GM12878 (cell line): Measurements from ENCODE around the gene BCL2. TPM values are rescaled to one million over a fixed set of nuclear protein-coding genes. Genes with fewer than 3 reads are reported as not detected.

Experiments used
- ATAC-seq: fragments of 200-7000 bp; cut with Tn5 transposase; 3 replicates; pipeline ENCODE4 v1.9.1; 2020; ENCODE audit warnings: mild to moderate bottlenecking, moderate library complexity
- BruUV-seq: library from RNA; stranded (reverse); fragments of 400-500 nt; replicated peaks from 2 replicates; lab custom pipeline; 2021; lab: Mats Ljungman, UMichigan
- CTCF ChIA-PET: fragments of 300-600 bp; sonication (Branson Sonifier 250); formaldehyde crosslinking; extraction: SDS; loops from one replicate; lab custom pipeline; 2021; ENCODE audit warnings: inconsistent platforms; lab: Yijun Ruan, JAX
- POLR2A ChIA-PET: fragments of 350-600 bp; formaldehyde crosslinking; extraction: SDS; loops from one replicate; lab custom pipeline; 2021; ENCODE audit warnings: inconsistent platforms; lab: Charles Lee
- RAD21 ChIA-PET: fragments of 300-600 bp; sonication (Branson Sonifier 250); formaldehyde crosslinking; loops from one replicate; lab custom pipeline; 2023; ENCODE audit warnings: antibody characterized with exemption; ENCODE audit not compliant: unreplicated experiment; lab: Charles Lee
- SMC1A ChIA-PET: fragments of 300-600 bp; sonication (Branson Sonifier 250); formaldehyde crosslinking; loops from one replicate; lab custom pipeline; 2023; ENCODE audit not compliant: unreplicated experiment, uncharacterized antibody; lab: Charles Lee
- DNase-seq: peaks from one replicate; pipeline ENCODE4 v3.0.0-alpha.2; 2011; ENCODE audit warnings: low read depth, low spot score
- FAIRE-seq: peaks from 3 replicates; lab custom pipeline; 2011; peaks lifted over from hg19 to GRCh38; lab: Jason Lieb, UNC
- H2AFZ ChIP-seq: 2 replicates; pipeline ENCODE4 v1.6.0; 2011; ENCODE audit warnings: low read depth, low read length, control low read depth; ENCODE audit not compliant: control insufficient read depth
- H3K27ac ChIP-seq: 2 replicates; pipeline ENCODE4 v1.5.1; 2011; ENCODE audit warnings: control low read depth; ENCODE audit not compliant: control insufficient read depth, insufficient read depth
- H3K27me3 ChIP-seq, 2 experiments: replicated peaks in 1 of 2; 2 replicates each; pipeline versions ENCODE4 v1.6.0 to v1.6.1; 2011; ENCODE audit warnings: low read length in 1 of 2; ENCODE audit not compliant: control insufficient read depth in 2 of 2, insufficient read depth in 2 of 2
- H3K36me3 ChIP-seq, 2 experiments: 2 replicates each; pipeline ENCODE4 v1.5.1; 2011; ENCODE audit warnings: low read length in 1 of 2; ENCODE audit not compliant: control insufficient read depth in 2 of 2, insufficient read depth in 2 of 2
- H3K4me1 ChIP-seq: 2 replicates; pipeline ENCODE4 v1.6.1; 2011; ENCODE audit warnings: mild to moderate bottlenecking, low read length, moderate library complexity, mixed read lengths; ENCODE audit not compliant: control insufficient read depth, insufficient read depth
- H3K4me2 ChIP-seq: 2 replicates; pipeline ENCODE4 v1.6.0; 2011; ENCODE audit warnings: control low read depth; ENCODE audit not compliant: control insufficient read depth, insufficient read depth
- H3K4me3 ChIP-seq: fragments of 200-600 bp; sonication (generic); 2 replicates; pipeline ENCODE4 v1.5.1; 2016
- H3K79me2 ChIP-seq: 2 replicates; pipeline ENCODE4 v1.6.0; 2011; ENCODE audit warnings: low read length; ENCODE audit not compliant: control insufficient read depth, insufficient read depth
- H3K9ac ChIP-seq: 2 replicates; pipeline ENCODE4 v1.8.0; 2011; ENCODE audit warnings: low read length, control low read depth, mixed read lengths; ENCODE audit not compliant: control insufficient read depth, insufficient read depth
- H3K9me3 ChIP-seq: replicated peaks from 3 replicates; pipeline ENCODE4 v1.5.1; 2011; ENCODE audit warnings: mild to moderate bottlenecking, low read length; ENCODE audit not compliant: control insufficient read depth, insufficient read depth
- H4K20me1 ChIP-seq: 2 replicates; pipeline ENCODE4 v1.6.0; 2011; ENCODE audit not compliant: control insufficient read depth, insufficient read depth
- BCL11A ChIP-seq: IDR thresholded peaks from 2 replicates; pipeline ENCODE4 v1.6.1; 2011; ENCODE audit warnings: low read depth, low read length
- CBX3 ChIP-seq: fragments of 200-600 bp; sonication (generic); IDR thresholded peaks from 2 replicates; pipeline ENCODE4 v1.6.1; 2016; ENCODE audit warnings: low read depth, borderline replicate concordance
- CEBPZ ChIP-seq: fragments of 150-350 bp; IDR thresholded peaks from 2 replicates; pipeline ENCODE4 v1.6.1; 2016; ENCODE audit warnings: low read depth, low read length
- CREM ChIP-seq: IDR thresholded peaks from 2 replicates; pipeline ENCODE4 v1.6.1; 2014; ENCODE audit warnings: antibody characterized with exemption, low read depth
- FOXM1 ChIP-seq: IDR thresholded peaks from 2 replicates; pipeline ENCODE4 v1.6.1; 2012; ENCODE audit warnings: low read depth, mild to moderate bottlenecking, inconsistent platforms, low read length, moderate library complexity
- GABPA ChIP-seq: IDR thresholded peaks from 2 replicates; pipeline ENCODE4 v1.6.1; 2014; ENCODE audit warnings: antibody characterized with exemption, low read depth, mild to moderate bottlenecking, inconsistent platforms
- IKZF1 ChIP-seq: fragments of 450-650 bp; conservative IDR thresholded peaks from 2 replicates; pipeline ENCODE4 v1.6.1; 2017; ENCODE audit warnings: antibody characterized with exemption, mild to moderate bottlenecking
- KLF5 ChIP-seq: fragments of 450-650 bp; IDR thresholded peaks from 2 replicates; pipeline ENCODE4 v1.6.1; 2014; ENCODE audit warnings: mild to moderate bottlenecking; ENCODE audit not compliant: partially characterized antibody
- NFIC ChIP-seq: IDR thresholded peaks from 2 replicates; pipeline ENCODE4 v1.6.1; 2012; ENCODE audit warnings: low read depth, mild to moderate bottlenecking, inconsistent platforms, low read length, moderate library complexity
- RFX5 ChIP-seq: IDR thresholded peaks from 2 replicates; pipeline ENCODE4 v1.6.1; 2011; ENCODE audit warnings: low read depth, low read length, improper control_type of control experiment
- SPI1 ChIP-seq: IDR thresholded peaks from 2 replicates; pipeline ENCODE4 v1.6.1; 2011; ENCODE audit warnings: low read depth, mild to moderate bottlenecking, low read length, moderate library complexity, borderline replicate concordance; ENCODE audit not compliant: insufficient read depth
- TAF1 ChIP-seq: IDR thresholded peaks from 2 replicates; pipeline ENCODE4 v1.6.1; 2011; ENCODE audit warnings: mild to moderate bottlenecking, low read depth, low read length, borderline replicate concordance
- TCF3 ChIP-seq: IDR thresholded peaks from 2 replicates; pipeline ENCODE4 v1.6.1; 2012; ENCODE audit warnings: low read depth, mild to moderate bottlenecking, low read length, borderline replicate concordance; ENCODE audit not compliant: insufficient read depth
- USF1 ChIP-seq: IDR thresholded peaks from 2 replicates; pipeline ENCODE4 v1.6.1; 2011; ENCODE audit warnings: borderline replicate concordance, low read depth, mild to moderate bottlenecking, moderate library complexity, mixed read lengths, low read length; ENCODE audit not compliant: insufficient read depth; ENCODE audit errors: extremely low read length
- YY1 ChIP-seq: IDR thresholded peaks from 2 replicates; pipeline ENCODE4 v1.6.1; 2011; ENCODE audit warnings: low read depth, mild to moderate bottlenecking, low read length
- ZBTB11 ChIP-seq: fragments of 450-650 bp; formaldehyde crosslinking; IDR thresholded peaks from 2 replicates; pipeline ENCODE4 v1.5.0; 2022; ENCODE audit warnings: mild to moderate bottlenecking, missing genetic modification characterization
- ZNF384 ChIP-seq: IDR thresholded peaks from 2 replicates; pipeline ENCODE4 v1.6.1; 2012; ENCODE audit warnings: low read depth, mild to moderate bottlenecking, low read length, improper control_type of control experiment, borderline replicate concordance
- WGBS: methylation state at CpG from one replicate; pipeline ENCODE4 v1.1.6; 2016; ENCODE audit warnings: low lambda C conversion rate; ENCODE audit not compliant: insufficient replicate concordance, insufficient coverage; ENCODE audit errors: missing lambda C conversion rate; 5-methylcytosine and 5-hydroxymethylcytosine counted together
- in situ Hi-C: fragments of 300-500 bp; cut with MboI; formaldehyde crosslinking; loops from 9 replicates; pipeline ENCODE4 v1.14.3; 2018; ENCODE audit warnings: mixed read lengths
- intact Hi-C: fragments of 100-400 bp; cut with micrococcal nuclease; formaldehyde crosslinking; loops from one replicate; pipeline ENCODE4 v1.14.2; 2022; ENCODE audit not compliant: unreplicated experiment
- polyA plus RNA-seq, 11 experiments: library from polyadenylated mRNA; depleted of rRNA in 4 of 11; unstranded in 6 of 11; stranded (reverse) in 5 of 11; fragments of >200 nt; fragmentation: Nextera tagmentation in 4 of 11; fragmentation: Illumina TruSeq in 1 of 11; extraction: Ambion mirVana in 4 of 11; extraction: Trizol in 1 of 11; gene quantifications; 1 replicate in 1 of 11; 2 replicates in 10 of 11; pipeline versions ENCODE4 v1.2.1 to v1.2.3, GENCODE V29; 2011 to 2016; ENCODE audit warnings: inconsistent platforms in 2 of 11, missing spikeins in 2 of 11, low read depth in 1 of 11
- total RNA-seq, 4 experiments: library from RNA; depleted of rRNA in 3 of 4; stranded (reverse); fragments of >200 nt in 3 of 4; fragmentation: Illumina TruSeq in 1 of 4; extraction: Trizol in 1 of 4; gene quantifications; 2 replicates each; pipeline versions ENCODE4 v1.2.1 to v1.2.3, GENCODE V29; 2013 to 2021

BCL2 gene
- total and polyA plus RNA-seq, 10 of the 15 experiments (the other 5 are each of a cell fraction or from before 2014, with no cell fraction given) = 4.1 to 47.8 (median 19.3) TPM

- ChIA-PET CTCF (no interaction called here), POLR2A (interaction anchor here (0.7 kb wide), 1 partner anchor 24 kb away, joined by 4 read pairs; no protein-coding TSS in a partner anchor), SMC1A (no interaction called here), RAD21 (no interaction called here)
- no peak overlapping the region for H3K4me3 ChIP-seq
- H3K27ac ChIP-seq = no peak overlapping the region
- BruUV-seq = no TSS peak
- no peak overlapping the region for H2AFZ ChIP-seq
- 88% methylated on average over 7 of the region's 7 CpGs for WGBS
- H3K4me1 ChIP-seq = peaks cover 6% of the 10 kb centered on the region
- peaks cover 0 to 14% of the 10 kb centered on the region in 2 experiments; a peak in 2 of 4 replicates for H3K36me3 ChIP-seq
- H3K4me2 ChIP-seq = no peak overlapping the region
- TF ChIP-seq BCL11A = no peak
- no peak for TF ChIP-seq USF1
- no peak for TF ChIP-seq TCF3
- TF ChIP-seq CEBPZ = no peak
- TF ChIP-seq IKZF1 = no peak
- no peak for TF ChIP-seq NFIC
- no peak for TF ChIP-seq GABPA
- no peak for TF ChIP-seq SPI1
- no peak for TF ChIP-seq ZBTB11
- TF ChIP-seq CBX3 = no peak
- no peak for TF ChIP-seq FOXM1
- no peak for TF ChIP-seq RFX5
- no peak for TF ChIP-seq KLF5
- TF ChIP-seq YY1 = no peak
- no peak for TF ChIP-seq TAF1
- TF ChIP-seq CREM = no peak
- no peak for TF ChIP-seq ZNF384
- ATAC-seq = no peak
- H3K27me3 ChIP-seq = no peaks in the 10 kb centered on the region
- intact Hi-C loops = no loop called here
- FAIRE-seq = no peak
- no peaks in the 10 kb centered on the region for H4K20me1 ChIP-seq
- H3K9ac ChIP-seq = no peak overlapping the region
- DNase-seq = no peak
- in situ Hi-C loops = no loop called here
- H3K9me3 ChIP-seq = peaks cover 7% of the 10 kb centered on the region; the same call in 2 of the 3 replicates
- peaks cover 37% of the 10 kb centered on the region for H3K79me2 ChIP-seq
Measured at GRCh38 chr18:63249771-63250170, 69.8 kb downstream of the BCL2 start.
